HG03066 (cell line): ENCODE results near the gene SMCO4.
"Not testable (repeated sequence)": the region's sequence is repeated elsewhere in the genome, so short reads cannot be mapped to it uniquely, and the experiment has no call there.

Experiments
- ATAC-seq: cut with Tn5 transposase; IDR thresholded peaks from one replicate; pipeline ENCODE4 v1.9.1; 2021; ENCODE audit warnings: low read depth; ENCODE audit not compliant: unreplicated experiment

The SMCO4 gene

GRCh38 chr11:93481279-93481678 lies 61.9 kb downstream of the SMCO4 start:
- ATAC-seq, result no peak

- ATAC-seq, result no peak
Measured at GRCh38 chr11:93480756-93481155, 62.4 kb downstream of the SMCO4 start.

- no peak for ATAC-seq
Measured at GRCh38 chr11:93480256-93480655, 62.9 kb downstream of the SMCO4 start.

GRCh38 chr11:93478841-93479240 lies 64.3 kb downstream of the SMCO4 start:
- no peak for ATAC-seq

- no peak for ATAC-seq
Measured at GRCh38 chr11:93477684-93478234, 65.4 kb downstream of the SMCO4 start.

GRCh38 chr11:93476796-93477195 lies 66.4 kb downstream of the SMCO4 start:
- no peak for ATAC-seq

GRCh38 chr11:93474123-93474522 lies 69.1 kb downstream of the SMCO4 start:
- ATAC-seq, result no peak

- no peak for ATAC-seq
Measured at GRCh38 chr11:93468290-93468689, 74.9 kb downstream of the SMCO4 start.

- ATAC-seq, result no peak
Measured at GRCh38 chr11:93467054-93467453, 76.1 kb downstream of the SMCO4 start.

- no peak for ATAC-seq
Measured at GRCh38 chr11:93464927-93465540, 78.2 kb downstream of the SMCO4 start.

GRCh38 chr11:93463666-93464065 lies 79.5 kb downstream of the SMCO4 start:
- ATAC-seq, result not testable (repeated sequence)

GRCh38 chr11:93458286-93458685 lies 84.9 kb downstream of the SMCO4 start:
- ATAC-seq, result no peak

GRCh38 chr11:93444617-93445073 lies 98.5 kb downstream of the SMCO4 start:
- ATAC-seq, result no peak

- not testable (repeated sequence) for ATAC-seq
Measured at GRCh38 chr11:93443232-93443631, 100.0 kb downstream of the SMCO4 start.

GRCh38 chr11:93432247-93432646 lies 110.9 kb downstream of the SMCO4 start:
- ATAC-seq, result no peak
